ENCODE data around the gene ANG.
A peak's percentile ranks its signal among the peaks of the same experiment; 100 is the strongest.

Gene ANG

DNA sequence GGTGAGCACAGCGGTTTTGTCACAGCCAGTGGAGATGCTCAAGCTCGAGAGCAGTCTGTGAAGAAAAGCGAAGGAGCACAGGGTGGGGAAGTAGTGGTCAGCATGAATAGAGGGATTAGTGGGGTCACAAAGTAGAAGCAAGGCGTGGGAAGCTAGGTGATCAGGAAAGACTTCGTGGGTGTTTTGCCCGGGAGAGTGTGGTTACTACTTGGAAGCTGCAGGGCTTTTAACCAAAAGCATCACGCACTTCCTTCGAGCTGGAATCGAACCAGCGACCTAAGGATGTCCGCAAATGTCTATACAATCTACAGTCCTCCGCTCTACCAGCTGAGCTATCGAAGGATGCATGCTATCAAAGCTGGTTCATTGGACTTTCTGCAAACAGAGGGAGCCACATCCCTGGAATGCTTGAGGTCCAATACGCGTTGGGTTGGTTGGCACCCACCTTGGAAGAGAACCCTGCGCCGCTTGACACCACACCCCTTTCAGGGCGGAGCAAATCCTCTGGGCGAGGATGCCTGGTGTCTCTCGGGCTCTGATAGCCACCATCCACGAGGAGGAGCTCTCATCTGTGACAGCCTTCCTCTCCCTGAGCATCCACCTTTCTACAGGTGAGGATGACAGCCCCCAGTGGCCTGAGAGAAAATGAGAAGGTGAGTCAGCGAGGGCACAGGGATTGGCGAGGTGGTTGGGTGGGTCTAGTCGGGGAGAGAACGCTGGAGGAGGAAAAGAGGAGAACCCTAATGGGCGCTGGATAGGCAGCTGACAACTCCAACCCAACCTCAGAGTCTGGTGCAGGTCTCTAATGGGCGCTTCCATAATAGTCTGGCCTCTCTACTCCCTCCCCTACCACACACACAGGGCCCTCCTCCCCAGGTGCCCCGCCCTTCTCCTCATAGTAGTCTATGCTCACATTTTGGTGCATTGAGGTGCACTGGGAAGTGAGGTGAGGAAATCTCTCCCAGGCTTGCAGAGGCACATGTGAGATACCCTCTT lies 31.1 kb upstream of the ANG start (continued):
- TF ChIP-seq PRDM4 (tag by site-specific recombination; IDR thresholded peaks at IDR 0.05): no peak
- TF ChIP-seq ZNF704 (tag by site-specific recombination; IDR thresholded peaks at IDR 0.05): no peak
- TF ChIP-seq ZNF391 (tag by site-specific recombination; IDR thresholded peaks at IDR 0.05; ENCODE audit: borderline replicate concordance, low read depth): peak; percentile 88
- no peak for TF ChIP-seq ZNF529 (tag by site-specific recombination; IDR thresholded peaks at IDR 0.05; ENCODE audit: insufficient replicate concordance)
- no peak for TF ChIP-seq TCF7L2 (IDR thresholded peaks at IDR 0.05; ENCODE audit: borderline replicate concordance, low read depth, low read length)
- no peak for TF ChIP-seq ZNF473 (tag by site-specific recombination; IDR thresholded peaks at IDR 0.05)
- TF ChIP-seq ZNF138 (tag by site-specific recombination; IDR thresholded peaks at IDR 0.05; ENCODE audit: borderline replicate concordance): no peak
- no peak for TF ChIP-seq ZNF114 (tag by site-specific recombination; IDR thresholded peaks at IDR 0.05)
- TF ChIP-seq GLI4 (tag by site-specific recombination; IDR thresholded peaks at IDR 0.05): peak; percentile 74; the same call in 1 of the 2 replicates
- no peak; the same call in 1 of the 2 replicates for TF ChIP-seq SP2 (tag by site-specific recombination; IDR thresholded peaks at IDR 0.05)
- TF ChIP-seq, protein P1, sequence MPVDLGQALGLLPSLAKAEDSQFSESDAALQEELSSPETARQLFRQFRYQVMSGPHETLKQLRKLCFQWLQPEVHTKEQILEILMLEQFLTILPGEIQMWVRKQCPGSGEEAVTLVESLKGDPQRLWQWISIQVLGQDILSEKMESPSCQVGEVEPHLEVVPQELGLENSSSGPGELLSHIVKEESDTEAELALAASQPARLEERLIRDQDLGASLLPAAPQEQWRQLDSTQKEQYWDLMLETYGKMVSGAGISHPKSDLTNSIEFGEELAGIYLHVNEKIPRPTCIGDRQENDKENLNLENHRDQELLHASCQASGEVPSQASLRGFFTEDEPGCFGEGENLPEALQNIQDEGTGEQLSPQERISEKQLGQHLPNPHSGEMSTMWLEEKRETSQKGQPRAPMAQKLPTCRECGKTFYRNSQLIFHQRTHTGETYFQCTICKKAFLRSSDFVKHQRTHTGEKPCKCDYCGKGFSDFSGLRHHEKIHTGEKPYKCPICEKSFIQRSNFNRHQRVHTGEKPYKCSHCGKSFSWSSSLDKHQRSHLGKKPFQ (tag by site-specific recombination; IDR thresholded peaks at IDR 0.05): no peak
- no peak for TF ChIP-seq HIC1 (tag by site-specific recombination; IDR thresholded peaks at IDR 0.05)
- no peak for TF ChIP-seq ZNF248 (tag by site-specific recombination; IDR thresholded peaks at IDR 0.05)
- no peak for TF ChIP-seq ZNF707 (tag by site-specific recombination; IDR thresholded peaks at IDR 0.05)
- TF ChIP-seq ZNF48 (tag by site-specific recombination; IDR thresholded peaks at IDR 0.05): no peak
- peak; percentile 83; the same call in 1 of the 2 replicates for TF ChIP-seq ZBTB7A (tag by site-specific recombination; IDR thresholded peaks at IDR 0.05; ENCODE audit: low read depth)
- TF ChIP-seq ZNF555 (tag by site-specific recombination; conservative IDR thresholded peaks at IDR 0.05): no peak
- peak; percentile 77; the same call in 1 of the 2 replicates for TF ChIP-seq ZNF2 (tag by site-specific recombination; IDR thresholded peaks at IDR 0.05)
- peak; percentile 99 for TF ChIP-seq ZNF366 (tag by site-specific recombination; conservative IDR thresholded peaks at IDR 0.05)
- TF ChIP-seq ZNF404 (tag by site-specific recombination; IDR thresholded peaks at IDR 0.05): no peak
- no peak for TF ChIP-seq ZNF433 (tag by site-specific recombination; IDR thresholded peaks at IDR 0.05; ENCODE audit: low read depth)
- TF ChIP-seq HOXA7 (CRISPR knock-in tag; IDR thresholded peaks at IDR 0.05; ENCODE audit: borderline replicate concordance): no peak
- TF ChIP-seq ZBTB17 (tag by site-specific recombination; IDR thresholded peaks at IDR 0.05): peak; percentile 95
- TF ChIP-seq EGR2 (tag by site-specific recombination; IDR thresholded peaks at IDR 0.05; ENCODE audit: low read depth): peak; percentile 88
- TF ChIP-seq, protein P2, sequence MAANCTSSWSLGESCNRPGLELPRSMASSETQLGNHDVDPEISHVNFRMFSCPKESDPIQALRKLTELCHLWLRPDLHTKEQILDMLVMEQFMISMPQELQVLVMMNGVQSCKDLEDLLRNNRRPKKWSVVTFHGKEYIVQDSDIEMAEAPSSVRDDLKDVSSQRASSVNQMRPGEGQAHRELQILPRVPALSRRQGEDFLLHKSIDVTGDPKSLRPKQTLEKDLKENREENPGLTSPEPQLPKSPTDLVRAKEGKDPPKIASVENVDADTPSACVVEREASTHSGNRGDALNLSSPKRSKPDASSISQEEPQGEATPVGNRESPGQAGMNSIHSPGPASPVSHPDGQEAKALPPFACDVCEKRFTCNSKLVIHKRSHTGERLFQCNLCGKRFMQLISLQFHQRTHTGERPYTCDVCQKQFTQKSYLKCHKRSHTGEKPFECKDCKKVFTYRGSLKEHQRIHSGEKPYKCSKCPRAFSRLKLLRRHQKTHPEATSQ (tag by site-specific recombination; IDR thresholded peaks at IDR 0.05): 0 out of 2 replicates have a peak, but pooled peaks have one; percentile 31
- TF ChIP-seq ZNF26 (tag by site-specific recombination; IDR thresholded peaks at IDR 0.05): no peak
- peak; percentile 78 for TF ChIP-seq ZNF394 (tag by site-specific recombination; IDR thresholded peaks at IDR 0.05; ENCODE audit: borderline replicate concordance)
- TF ChIP-seq TRIM28 (IDR thresholded peaks at IDR 0.05; ENCODE audit: borderline replicate concordance, low read length): peak; percentile 69; the same call in 1 of the 2 replicates
- TF ChIP-seq ZNF530 (tag by site-specific recombination; IDR thresholded peaks at IDR 0.05; ENCODE audit: low read depth): no peak
